NCI-H82 treated with DMSO at 0.1 percent for 48 hours (cell line): ENCODE data around the gene CDC42SE1.

Experiments
- DNase-seq: peaks from one replicate; lab custom pipeline; 2025; ENCODE audit not compliant: unreplicated experiment; lab: John Stamatoyannopoulos, UW

Gene CDC42SE1

DNA sequence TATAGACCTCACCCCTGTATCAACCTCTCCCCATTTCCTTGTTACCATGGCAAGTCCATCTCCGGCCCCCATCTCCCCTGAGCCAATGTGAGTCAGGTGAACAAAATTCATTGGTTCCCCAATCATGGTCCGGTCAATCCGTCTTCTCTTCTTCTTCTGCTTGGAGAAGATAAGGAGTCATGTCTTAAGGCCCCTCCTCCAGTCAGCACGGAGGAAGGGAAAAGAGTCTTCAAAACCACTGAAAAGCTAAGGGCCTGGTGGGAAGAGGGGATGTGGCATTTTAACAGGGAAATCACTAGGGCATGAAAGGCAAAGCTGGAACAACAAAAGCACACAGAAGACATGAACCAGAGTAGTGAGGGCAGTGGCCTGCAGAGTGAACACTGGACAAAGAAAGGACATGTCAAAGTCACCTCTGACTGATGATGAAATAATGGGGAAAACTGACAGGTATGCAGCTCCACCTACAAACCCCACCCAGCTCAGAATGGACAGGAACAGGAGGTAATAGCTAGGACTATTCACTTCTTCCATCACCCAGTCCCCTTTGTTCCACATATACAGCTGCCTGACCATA is 4.4 kb downstream of the CDC42SE1 start:
- DNase-seq, result no peak

DNA sequence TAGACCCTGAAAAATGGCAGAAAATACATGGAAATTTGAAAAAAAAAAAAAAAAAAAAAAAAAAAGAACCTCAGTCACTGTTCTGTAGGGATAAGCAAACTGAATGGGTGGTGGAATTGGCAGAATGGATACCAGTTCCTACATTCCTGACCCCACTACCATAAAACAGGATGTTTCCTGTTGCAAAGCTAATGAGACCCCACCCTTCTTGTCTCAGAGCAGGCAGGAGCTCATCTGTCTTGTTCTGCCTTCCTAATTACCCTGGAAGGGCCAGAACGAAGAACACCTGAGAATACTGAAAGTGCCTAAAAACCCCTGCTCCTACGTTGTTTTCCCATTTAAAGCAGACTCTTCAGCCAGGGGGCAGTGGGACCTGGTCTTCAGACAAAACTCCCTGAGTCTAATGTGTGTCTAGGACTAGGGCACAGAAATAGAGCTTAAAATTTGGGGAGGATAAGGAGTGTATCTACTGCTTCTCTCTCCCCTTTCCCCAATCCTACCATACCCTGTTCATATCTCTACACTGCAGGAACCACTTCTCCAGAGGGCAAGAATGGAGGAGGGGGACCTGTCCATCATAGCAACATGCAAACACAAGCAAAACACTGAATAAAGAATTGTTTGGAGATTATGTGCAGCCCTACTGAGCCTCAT is 7.9 kb downstream of the CDC42SE1 start:
- no peak for DNase-seq

DNA sequence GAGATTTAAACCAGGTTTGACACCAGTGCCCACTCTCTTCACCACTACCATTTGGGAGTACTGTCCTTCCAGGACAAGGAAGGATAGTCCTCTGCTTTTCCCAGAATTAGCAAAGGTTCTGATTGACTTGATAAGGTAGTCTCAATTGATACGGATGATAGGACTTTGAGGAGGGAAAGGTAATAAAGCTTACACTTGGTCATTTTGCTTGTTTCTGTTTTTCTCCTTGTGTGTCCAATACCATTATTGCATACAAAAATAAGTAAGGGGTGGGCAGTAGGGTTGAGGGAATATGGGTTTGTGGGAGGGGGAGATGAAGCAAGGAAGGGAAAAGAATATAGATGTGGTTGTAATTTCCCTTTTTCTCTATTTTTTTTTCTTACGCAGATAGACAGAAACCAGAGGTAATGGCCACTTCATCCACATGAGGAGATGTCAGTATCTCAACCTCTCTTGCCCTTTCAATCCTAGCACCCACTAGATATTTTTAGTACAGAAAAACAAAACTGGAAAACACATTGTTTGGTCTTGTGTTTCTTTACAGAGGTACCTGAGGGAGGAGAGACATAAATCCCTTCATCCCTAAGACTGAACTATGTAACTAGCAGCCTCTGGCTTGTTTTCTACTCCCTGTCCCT is 9.3 kb downstream of the CDC42SE1 start:
- no peak for DNase-seq

DNA sequence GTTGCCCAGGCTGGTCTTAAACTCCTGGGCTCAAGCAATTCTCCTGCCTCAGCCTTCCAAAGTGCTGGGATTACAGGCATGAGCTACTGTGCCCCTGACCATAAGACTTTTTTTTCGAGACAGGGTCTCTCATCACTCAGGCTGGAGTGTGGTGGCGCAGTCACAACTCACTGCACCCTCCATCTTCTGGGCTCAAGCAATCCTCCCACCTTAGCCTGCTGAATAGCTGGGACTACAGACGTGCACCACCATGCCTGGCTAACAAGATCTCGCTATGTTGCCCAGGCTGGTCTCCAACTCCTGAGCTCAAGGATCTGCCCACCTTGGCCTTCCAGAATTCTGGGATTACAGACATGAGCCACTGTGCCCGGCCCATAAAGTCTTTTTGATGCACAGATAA is 10.0 kb downstream of the CDC42SE1 start:
- no peak for DNase-seq

DNA sequence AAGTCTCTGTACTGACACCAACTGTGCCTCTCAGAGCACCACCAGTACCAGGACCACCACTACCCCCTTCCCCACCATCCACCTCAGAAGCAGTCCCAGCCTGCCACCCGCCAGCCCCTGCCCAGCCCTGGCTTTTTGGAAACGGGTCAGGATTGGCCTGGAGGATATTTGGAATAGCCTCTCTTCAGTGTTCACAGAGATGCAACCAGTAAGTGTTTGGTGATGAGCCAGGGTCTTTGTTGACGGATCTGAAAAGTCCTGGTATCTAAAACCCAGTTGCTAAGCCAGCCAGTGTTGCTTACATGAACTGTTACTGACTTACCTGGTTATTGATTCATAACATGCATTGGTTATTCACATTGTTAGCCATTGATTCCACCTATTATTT is 10.8 kb downstream of the CDC42SE1 start:
- DNase-seq, result no peak

DNA sequence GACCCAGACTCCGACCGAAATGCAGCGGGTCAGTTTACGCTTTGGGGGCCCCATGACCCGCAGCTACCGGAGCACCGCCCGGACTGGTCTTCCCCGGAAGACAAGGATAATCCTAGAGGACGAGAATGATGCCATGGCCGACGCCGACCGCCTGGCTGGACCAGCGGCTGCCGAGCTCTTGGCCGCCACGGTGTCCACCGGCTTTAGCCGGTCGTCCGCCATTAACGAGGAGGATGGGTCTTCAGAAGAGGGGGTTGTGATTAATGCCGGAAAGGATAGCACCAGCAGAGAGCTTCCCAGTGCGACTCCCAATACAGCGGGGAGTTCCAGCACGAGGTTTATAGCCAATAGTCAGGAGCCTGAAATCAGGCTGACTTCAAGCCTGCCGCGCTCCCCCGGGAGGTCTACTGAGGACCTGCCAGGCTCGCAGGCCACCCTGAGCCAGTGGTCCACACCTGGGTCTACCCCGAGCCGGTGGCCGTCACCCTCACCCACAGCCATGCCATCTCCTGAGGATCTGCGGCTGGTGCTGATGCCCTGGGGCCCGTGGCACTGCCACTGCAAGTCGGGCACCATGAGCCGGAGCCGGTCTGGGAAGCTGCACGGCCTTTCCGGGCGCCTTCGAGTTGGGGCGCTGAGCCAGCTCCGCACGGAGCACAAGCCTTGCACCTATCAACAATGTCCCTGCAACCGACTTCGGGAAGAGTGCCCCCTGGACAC is 11.3 kb downstream of the CDC42SE1 start:
- peak; percentile 46 for DNase-seq

DNA sequence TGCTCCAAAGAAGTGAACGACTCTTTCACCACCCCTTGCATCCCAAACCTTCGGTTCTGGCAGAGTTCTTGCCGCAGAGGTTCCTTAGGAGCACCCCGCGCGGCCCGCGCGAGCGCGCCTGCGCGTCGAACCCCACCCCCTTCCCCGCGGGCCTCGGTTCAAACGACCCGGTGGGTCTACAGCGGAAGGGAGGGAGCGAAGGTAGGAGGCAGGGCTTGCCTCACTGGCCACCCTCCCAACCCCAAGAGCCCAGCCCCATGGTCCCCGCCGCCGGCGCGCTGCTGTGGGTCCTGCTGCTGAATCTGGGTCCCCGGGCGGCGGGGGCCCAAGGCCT is 11.9 kb downstream of the CDC42SE1 start, which contains the start of gene C1orf56:
TSS of gene C1orf56 (plus strand) at position 161 of the 334 bp plus-strand sequence. CDS start at position 258, 97 bp downstream.
- DNase-seq, result peak; percentile 59

DNA sequence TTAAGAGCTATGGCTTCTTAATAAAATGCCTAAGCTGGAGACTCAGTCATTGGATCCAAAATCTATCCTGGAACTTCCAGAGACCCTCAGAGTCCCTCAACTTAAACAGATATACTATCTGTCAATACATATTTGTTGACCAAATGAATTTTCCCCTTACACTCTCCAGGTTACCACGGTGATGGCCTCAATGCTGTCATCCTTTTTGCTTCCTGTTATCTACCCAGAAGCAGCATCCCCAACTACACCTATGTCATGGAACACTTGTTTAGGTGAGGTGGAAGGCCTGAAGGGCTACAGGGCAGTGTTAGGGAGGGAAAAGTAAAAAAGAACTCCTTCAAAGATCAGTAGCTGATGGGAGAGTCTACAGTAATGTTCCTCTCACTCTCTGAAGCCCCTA is 16.3 kb downstream of the CDC42SE1 start:
- no peak for DNase-seq

DNA sequence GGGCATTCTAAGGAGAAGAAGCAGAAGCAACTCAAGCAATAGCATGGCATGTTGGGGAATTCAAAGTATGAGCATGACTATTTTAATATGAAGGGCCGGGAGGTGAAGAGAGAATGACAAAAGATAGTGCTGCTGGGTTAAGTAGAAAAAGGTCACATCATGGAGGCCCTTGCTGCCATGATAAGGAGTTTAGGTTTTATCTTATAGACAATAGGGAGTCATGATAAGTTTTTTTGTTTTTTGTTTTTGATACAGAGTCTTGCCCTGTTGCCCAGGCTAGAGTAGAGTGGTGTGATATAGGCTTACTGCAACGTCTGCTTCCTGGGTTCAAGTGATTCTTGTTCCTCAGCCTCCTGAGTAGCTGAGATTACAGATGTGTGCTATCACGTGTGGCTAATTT is 19.9 kb downstream of the CDC42SE1 start:
- DNase-seq, result no peak

DNA sequence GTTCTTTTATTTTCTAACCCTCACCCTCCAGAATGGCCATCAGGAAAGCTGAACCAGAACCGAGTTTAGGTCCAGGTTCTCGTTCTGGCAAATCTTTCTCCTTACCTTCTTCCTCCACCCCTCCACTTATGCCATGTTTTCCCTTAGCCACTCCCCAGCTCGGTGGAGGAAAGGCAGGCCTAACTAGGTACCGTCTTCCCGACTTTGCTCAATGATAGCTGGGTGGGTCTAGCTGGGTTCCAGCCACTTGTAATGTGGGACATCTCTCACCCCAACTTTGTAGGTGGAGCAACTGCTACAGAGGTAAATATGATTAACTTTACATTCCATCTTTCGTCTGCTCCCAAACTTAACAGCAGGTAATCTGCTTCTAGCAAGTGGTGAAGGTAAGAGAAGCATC is 22.4 kb downstream of the CDC42SE1 start:
- DNase-seq, result no peak

DNA sequence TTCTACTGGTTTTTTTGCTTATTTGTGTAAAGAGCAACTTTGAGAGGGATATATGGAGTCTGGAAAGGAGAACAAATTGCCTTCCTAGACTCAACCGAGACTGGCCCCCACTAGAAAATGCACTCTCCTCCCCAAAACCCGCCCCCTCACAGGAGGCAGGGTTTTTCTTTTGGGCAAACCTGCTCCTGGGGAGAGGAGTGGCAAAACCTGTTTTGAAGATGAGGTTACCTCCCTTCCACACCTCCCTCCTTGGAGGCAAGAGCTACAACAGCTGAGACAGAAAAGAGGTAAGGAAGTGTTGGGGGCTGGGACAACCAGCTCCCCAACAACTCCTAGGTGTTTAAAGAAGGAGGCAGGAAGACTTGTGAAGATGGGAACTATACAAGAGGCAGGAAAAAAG is 23.1 kb downstream of the CDC42SE1 start, which contains the start of gene BNIPL:
TSS of gene BNIPL (plus strand) at position 231 of the 400 bp plus-strand sequence. CDS start at position 371, 140 bp downstream.
- no peak for DNase-seq

DNA sequence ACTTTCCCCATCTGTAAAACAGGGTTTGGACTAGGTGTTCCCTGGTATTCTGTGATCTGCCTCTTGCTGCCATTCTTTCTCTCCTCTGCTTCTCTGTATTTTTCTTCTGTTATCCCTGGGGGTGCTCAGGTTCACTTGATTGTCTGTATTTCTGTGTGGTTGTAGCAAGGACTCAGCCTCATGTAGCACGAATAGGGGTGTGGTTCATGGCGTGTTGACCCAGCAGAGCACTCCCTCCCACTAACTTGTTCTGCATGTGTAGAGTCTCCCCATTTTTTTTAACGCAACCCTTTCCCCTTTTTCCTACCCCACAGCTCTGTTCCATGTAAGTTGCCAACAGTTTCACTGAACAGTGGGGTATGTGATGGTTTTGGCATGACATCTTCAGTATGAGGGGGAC is 24.3 kb downstream of the CDC42SE1 start:
- DNase-seq, result no peak

DNA sequence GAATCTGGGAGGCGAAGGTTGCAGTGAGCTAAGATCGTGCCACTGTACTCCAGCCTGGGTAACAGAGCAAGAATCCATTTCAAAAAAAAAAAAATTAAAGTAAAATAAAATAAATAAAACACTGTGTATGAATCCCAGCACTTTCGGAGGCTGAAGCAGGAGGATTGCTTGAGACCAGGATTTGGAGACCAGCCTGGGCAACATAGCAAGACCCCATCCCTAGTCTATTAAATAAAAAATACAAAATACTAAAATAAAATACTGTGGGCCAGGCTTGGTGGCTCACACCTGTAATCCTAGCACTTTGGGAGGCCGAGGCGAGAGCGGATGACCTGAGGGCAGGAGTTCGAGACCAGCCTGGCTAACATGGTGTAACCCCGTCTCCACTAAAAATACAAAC is 27.3 kb downstream of the CDC42SE1 start:
- no peak for DNase-seq

DNA sequence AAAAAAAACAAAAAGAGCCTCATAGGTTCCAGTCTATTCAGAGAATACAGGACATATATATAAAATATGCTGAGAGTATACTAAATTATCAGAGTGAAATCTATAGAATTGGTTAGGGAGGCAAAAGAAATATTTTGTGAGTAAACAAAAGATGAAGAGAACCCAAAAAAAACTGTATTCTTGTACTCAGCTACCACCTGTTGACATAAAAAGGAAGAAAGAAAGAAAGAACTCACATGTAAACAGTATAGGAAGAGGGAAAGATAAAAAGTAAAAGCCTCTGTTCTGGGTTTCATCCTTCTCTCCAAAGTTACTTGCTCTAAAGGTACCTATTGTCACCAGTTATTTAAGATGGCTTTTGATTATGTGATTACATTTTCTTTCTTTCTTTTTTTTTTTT is 33.0 kb downstream of the CDC42SE1 start:
- DNase-seq, result no peak

DNA sequence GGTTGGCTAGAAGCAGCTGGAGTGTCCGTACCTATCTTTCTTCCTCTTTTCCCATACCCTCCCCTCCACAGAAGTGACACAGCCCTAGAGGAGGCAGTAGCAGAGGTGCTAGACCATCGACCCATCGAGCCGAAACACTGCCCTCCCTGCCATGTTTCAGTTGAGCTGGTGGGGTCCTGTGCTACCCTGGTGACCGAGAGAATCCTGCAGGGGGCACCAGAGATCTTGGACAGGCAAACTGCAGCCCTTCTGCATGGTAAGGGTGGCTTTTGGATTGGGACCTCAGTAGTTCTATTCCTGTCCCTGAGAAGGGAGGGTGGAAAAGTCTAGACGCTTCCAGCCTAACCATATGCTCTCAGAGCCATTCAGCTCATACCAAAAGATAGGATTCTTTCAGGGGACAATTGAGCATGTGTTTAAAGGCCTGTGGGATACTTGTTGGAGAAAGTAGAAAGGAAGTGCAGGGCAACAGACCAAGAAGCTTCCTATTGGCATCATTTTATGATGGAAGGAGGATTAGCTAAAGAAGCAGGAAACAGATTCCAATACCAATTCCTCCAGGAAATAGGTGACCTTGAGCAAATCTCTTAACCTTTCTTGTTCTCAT is 34.8 kb downstream of the CDC42SE1 start:
- DNase-seq, result peak; percentile 31

DNA sequence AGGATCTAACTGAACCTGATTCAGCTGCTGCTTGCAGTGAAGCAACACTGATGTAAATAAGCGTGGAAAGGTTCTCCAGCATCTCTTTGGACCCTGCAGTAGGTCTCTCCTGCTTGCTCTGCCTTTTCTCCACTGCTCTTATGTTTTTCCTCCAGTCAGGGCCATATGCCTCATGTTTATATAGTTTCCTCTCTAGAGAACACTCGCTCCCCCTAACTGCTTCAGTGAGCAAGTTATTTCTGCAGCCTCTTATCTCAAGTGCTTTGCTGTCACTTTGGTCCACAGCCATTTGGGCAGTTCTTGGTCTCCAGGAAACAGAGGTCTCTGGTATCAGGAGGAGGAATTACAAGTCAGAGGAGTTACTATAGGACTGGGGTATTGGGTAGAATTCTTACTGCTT is 45.9 kb downstream of the CDC42SE1 start:
- DNase-seq, result no peak

DNA sequence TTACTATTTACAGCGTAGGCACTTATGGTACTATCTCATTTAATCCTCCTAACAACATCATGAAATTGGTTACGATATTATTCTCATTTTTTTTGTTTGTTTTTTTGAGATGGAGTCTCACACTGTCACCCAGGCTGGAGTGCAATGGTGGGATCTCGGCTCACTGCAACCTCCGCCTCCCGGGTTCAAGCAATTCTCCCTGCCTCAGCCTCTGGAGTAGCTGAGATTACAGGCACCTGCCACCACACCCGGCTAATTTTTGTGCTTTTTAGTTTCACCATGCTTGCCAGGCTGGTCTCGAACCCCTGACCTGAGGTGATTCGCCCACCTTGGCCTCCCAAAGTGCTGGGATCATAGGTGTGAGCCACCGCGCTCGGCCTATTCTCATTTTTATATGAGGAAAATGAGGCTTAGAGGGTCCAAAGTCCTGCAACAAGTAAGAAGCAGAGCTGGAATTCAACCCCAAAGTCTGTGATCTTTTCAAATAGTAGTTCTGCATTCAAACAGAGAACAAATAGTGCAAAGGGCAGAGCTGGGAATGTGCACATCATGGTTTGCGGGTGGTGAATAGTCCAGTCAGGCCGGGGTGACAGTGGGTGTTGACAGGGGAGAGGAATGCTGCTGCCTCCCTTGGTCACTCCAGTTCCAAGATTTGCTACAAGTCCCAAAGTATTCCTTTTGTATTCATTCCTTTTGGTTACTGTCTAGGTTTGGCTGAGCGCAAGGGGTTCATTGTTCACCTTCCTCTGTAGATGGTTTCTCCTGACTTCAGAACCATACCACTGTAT is 46.5 kb downstream of the CDC42SE1 start:
- DNase-seq, result no peak

DNA sequence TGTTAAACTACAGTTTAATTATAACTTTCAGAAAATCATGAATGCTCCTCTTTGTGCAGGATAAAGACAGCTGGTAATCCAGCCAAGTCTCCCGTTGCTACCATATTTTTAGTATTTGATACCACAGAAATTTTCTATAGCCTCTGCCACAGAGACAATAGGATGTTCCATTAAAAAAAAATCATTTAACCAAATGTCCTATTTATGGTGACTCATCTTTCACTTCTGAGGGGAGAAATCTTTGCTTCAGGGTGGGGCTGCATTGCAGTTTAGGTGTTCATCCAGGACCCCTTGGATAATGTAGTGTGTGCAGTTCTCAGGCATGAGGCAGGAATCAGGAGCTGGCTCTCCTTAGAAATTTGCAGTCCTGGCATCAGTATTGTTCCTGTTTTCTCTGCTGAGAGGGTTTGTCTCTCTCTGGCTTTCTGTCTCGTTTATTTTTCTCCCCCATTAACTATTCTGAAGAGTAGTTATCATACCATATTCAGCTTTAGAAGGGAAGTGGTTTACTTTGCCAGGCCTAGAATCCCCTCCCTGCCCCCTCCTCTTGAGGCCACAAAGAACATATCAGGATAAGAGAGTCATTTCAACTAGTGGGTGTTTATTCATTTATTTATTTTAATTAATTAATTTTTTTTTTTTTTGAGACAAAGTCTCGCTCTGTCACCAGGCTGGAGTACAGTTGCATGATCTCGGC is 48.1 kb downstream of the CDC42SE1 start:
- DNase-seq, result no peak

DNA sequence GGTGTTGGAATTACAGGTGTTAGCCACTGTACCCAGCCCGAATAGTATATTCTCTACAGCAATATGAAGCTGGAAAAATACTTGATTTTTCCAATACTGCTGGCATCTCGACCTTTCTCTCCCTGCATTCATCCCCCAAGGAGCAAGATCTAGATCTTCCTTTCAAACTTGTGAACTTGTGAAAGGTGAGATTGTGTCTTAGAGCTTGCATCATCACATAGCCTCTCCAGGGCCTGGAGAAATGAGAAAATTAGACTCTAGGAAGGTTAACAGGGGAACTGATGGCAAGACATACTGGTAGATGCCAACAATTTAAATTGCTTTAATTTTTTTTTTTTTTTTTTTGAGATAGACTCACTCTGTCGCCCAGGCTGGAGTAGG is 49.1 kb downstream of the CDC42SE1 start:
- no peak for DNase-seq

DNA sequence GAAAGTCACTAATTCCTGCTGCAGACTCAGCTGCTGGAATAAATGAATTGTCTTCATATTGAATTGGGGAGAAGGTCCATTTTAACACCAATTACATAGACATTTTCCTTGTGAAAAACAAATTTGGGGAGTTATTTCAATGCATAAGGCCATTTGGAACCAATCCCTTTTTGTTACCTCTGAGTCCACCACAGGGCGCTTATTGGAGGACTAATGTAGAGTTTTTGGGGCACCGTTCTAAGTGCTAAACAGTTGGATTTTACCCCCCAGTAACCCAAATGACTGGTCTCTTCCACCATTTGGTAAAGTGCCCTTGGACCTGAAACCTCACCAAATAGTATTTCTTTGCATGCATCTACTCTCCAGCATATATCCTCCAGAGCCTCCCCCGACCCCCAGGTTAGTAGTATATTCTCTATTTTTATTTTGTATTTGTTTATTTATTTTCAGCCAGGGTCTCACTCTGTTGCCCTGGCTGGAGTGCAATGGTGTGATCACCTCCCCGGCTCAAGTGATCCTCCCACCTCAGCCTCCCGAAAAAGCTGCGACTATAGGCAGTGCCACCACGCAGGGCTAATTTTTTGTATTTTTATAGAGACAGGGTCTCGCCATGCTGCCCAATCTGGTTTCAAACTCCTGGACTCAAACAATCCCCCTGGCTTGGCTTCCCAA is 49.6 kb downstream of the CDC42SE1 start:
- DNase-seq, result no peak
